Measurements from ENCODE around the gene LIPK. TPM values are rescaled to one million over a fixed set of nuclear protein-coding genes. Genes with fewer than 3 reads are reported as not detected.

LIPK gene
- total RNA-seq, 1 donor from 2014 or later = not detected

DNA sequence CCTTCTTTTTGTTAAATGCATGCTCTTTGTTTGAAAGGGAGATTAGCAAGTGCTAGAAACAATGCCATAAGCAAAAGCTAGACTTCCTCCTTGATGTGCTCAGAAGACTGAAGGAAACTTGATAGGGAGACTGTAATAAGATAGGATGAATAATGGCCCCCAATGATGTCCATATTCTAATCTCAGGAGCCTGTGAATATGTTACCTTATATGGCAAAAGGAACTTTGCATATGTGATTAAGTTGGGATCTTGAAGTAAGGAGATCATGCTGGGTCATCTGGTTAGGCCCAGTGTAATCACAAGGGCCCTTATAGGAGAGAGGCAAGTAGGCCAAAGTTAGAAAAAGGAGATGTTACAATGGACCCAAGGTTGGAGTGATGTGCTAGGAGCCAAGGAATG is 82.9 kb downstream of the LIPK start:
- H3K27me3 ChIP-seq = no peaks in the 10 kb centered on the region
- TF ChIP-seq, protein P1, sequence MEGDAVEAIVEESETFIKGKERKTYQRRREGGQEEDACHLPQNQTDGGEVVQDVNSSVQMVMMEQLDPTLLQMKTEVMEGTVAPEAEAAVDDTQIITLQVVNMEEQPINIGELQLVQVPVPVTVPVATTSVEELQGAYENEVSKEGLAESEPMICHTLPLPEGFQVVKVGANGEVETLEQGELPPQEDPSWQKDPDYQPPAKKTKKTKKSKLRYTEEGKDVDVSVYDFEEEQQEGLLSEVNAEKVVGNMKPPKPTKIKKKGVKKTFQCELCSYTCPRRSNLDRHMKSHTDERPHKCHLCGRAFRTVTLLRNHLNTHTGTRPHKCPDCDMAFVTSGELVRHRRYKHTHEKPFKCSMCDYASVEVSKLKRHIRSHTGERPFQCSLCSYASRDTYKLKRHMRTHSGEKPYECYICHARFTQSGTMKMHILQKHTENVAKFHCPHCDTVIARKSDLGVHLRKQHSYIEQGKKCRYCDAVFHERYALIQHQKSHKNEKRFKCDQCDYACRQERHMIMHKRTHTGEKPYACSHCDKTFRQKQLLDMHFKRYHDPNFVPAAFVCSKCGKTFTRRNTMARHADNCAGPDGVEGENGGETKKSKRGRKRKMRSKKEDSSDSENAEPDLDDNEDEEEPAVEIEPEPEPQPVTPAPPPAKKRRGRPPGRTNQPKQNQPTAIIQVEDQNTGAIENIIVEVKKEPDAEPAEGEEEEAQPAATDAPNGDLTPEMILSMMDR (IDR thresholded peaks at IDR 0.05) = no peak
- DNase-seq (no peak), ATAC-seq (no peak)
- no peak overlapping the region for H3K4me3 ChIP-seq
- H3K9me3 ChIP-seq = no peaks in the 10 kb centered on the region
- no peak overlapping the region for H3K27ac ChIP-seq
- no peaks in the 10 kb centered on the region for H3K4me1 ChIP-seq
- intact Hi-C loops (cut with DNase I) = no loop called here
- no peaks in the 10 kb centered on the region for H3K36me3 ChIP-seq

DNA sequence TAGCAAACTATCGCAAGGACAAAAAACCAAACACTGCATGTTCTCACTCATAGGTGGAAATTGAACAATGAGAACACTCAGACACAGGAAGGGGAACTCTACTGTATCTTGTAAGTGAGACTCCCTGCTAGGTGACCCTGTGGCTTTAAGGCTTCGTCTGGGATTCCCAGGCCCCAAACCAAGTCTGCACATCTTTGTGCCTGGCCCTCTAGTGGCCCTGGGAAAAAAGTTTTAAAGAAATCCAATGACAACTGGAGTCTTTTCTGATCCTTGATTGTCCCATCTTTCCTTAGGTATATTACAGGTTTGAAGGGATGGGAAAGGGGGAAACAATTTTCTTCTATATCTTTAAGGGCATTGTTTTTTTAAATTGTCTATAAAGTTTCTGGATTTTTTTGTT is 85.9 kb downstream of the LIPK start:
- intact Hi-C loops (cut with DNase I) = no loop called here
- no peak for DNase-seq

DNA sequence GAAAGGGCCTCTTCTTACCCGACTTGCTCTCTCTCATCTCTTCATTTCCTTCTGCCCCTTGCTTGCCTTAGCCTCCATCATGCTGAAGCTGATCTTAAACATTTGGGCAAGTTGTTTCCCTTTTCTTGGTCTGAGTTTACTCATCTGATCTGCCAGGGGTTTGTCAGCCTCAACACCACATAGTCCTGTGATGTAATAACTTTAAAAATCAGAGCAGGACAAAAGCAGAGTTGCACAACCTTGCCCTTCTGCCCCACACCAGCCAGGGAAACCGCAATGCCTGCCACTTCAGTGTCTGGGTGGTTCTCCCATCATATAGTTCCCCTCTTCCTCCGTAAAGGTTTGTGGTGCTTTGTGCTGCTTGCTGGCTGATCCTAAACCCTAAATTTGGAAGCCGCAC is 86.6 kb downstream of the LIPK start:
- peak; percentile 92 for ATAC-seq
- TF ChIP-seq, protein P1 (IDR thresholded peaks at IDR 0.05) = no peak
- no peaks in the 10 kb centered on the region for H3K4me1 ChIP-seq
- DNase-seq = peak; percentile 71
- H3K4me3 ChIP-seq = no peak overlapping the region
- H3K9me3 ChIP-seq = no peaks in the 10 kb centered on the region
- intact Hi-C loops (cut with DNase I) = no loop called here
- no peak overlapping the region for H3K27ac ChIP-seq
- H3K36me3 ChIP-seq = no peaks in the 10 kb centered on the region
- H3K27me3 ChIP-seq = no peaks in the 10 kb centered on the region

More for the DNA sequence above, 85.9 kb downstream of the LIPK start:
- H3K9me3 ChIP-seq = no peaks in the 10 kb centered on the region
- H3K27me3 ChIP-seq = no peaks in the 10 kb centered on the region
- peak; percentile 48 for ATAC-seq
- TF ChIP-seq, protein P1 (IDR thresholded peaks at IDR 0.05) = peak; percentile 38
- H3K27ac ChIP-seq = no peak overlapping the region
- H3K4me1 ChIP-seq = no peaks in the 10 kb centered on the region
- no peak overlapping the region for H3K4me3 ChIP-seq
- H3K36me3 ChIP-seq = no peaks in the 10 kb centered on the region

DNA sequence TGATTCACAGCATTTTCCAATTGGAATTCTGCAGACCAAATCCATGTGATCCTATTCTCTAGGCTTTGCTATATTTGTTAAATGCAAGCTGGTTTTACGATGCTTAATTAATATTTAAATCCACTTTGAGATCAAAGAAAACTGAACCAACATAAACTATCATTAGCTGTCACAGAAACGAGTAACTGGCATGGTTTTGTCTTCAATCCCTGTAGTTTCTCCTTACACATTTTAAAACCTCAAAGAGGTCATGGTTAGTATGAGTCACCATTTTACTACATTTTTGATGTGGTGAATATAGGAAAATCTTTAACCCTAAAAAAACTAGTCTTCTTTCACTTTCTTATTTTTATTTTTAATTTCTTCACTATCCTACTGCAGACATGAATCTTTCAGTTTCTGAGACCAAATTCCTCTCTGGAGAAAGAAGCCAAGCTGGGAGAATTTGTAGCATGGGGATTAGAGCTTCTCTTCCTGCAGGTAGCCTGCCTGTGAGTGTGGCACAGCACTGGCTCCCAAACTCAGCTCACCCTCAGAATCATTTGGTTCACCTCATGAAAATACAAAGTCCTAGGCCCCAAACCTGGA is 87.8 kb downstream of the LIPK start:
- intact Hi-C loops (cut with DNase I) = no loop called here
- TF ChIP-seq, protein P1 (IDR thresholded peaks at IDR 0.05) = no peak
- H3K27me3 ChIP-seq = no peaks in the 10 kb centered on the region
- H3K36me3 ChIP-seq = no peaks in the 10 kb centered on the region
- no peak overlapping the region for H3K27ac ChIP-seq
- no peaks in the 10 kb centered on the region for H3K4me1 ChIP-seq
- no peak for DNase-seq
- no peak for ATAC-seq
- no peak overlapping the region for H3K4me3 ChIP-seq
- no peaks in the 10 kb centered on the region for H3K9me3 ChIP-seq

DNA sequence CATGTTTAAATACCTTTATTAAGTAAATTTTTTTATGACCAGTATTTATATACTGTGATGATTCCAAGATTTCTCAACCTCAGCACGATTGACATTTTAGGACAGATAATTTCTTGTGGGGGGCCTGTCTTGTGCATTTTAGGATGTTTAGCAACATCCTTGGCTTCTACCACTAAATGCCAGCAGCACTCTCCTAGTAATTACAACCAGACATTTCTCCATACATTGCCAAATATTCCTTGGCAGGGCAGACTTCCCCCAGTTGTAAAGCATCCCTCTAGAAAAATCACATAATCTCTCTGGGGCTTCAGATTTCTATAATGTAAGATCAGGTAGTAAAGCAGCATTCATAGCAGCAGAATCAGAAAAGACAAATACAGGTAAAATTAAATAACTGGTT is 88.7 kb downstream of the LIPK start:
- H3K4me1 ChIP-seq = no peaks in the 10 kb centered on the region

More for the DNA sequence above, 88.7 kb downstream of the LIPK start:
- intact Hi-C loops (cut with DNase I) = no loop called here
- no peaks in the 10 kb centered on the region for H3K9me3 ChIP-seq
- TF ChIP-seq, protein P1 (IDR thresholded peaks at IDR 0.05) = no peak
- ATAC-seq (no peak), DNase-seq (no peak)
- no peaks in the 10 kb centered on the region for H3K27me3 ChIP-seq
- no peak overlapping the region for H3K27ac ChIP-seq
- H3K4me3 ChIP-seq = no peak overlapping the region
- H3K36me3 ChIP-seq = no peaks in the 10 kb centered on the region

Data from upper lobe of right lung (tissue), 1 donor.